DOHH2 (cell line): ENCODE measurements around the gene SNIP1.
A peak's percentile ranks its signal among the peaks of the same experiment; 100 is the strongest.

Experiments used
- H3F3A ChIP-seq: fragments of 200-600 bp; sonication (generic), shearing (Covaris generic); 2 replicates; pipeline ENCODE4 v1.6.0; 2016; ENCODE audit warnings: antibody characterized with exemption, mild to moderate bottlenecking; ENCODE audit not compliant: control insufficient read depth, insufficient read depth
- H3K27ac ChIP-seq: fragments of 200-600 bp; sonication (generic); 2 replicates; pipeline ENCODE4 v1.5.1; 2014; ENCODE audit warnings: low read depth, mild to moderate bottlenecking, low read length, moderate library complexity
- H3K27me3 ChIP-seq: fragments of 200-600 bp; sonication (generic); 2 replicates; pipeline ENCODE4 v1.6.1; 2014; ENCODE audit warnings: mild to moderate bottlenecking, low read length, mixed read lengths; ENCODE audit not compliant: control insufficient read depth
- H3K36me3 ChIP-seq: fragments of 200-600 bp; sonication (generic); 2 replicates; pipeline ENCODE4 v1.6.1; 2014; ENCODE audit warnings: mild to moderate bottlenecking, low read length, moderate library complexity, mixed read lengths; ENCODE audit not compliant: control insufficient read depth
- H3K4me1 ChIP-seq: fragments of 200-600 bp; sonication (generic); 2 replicates; pipeline ENCODE4 v1.6.1; 2014; ENCODE audit warnings: mild to moderate bottlenecking, low read length, mixed read lengths; ENCODE audit not compliant: control insufficient read depth
- H3K4me2 ChIP-seq: fragments of 200-600 bp; sonication (generic); 2 replicates; pipeline ENCODE4 v1.6.0; 2014; ENCODE audit warnings: mild to moderate bottlenecking, low read length, moderate library complexity
- H3K4me3 ChIP-seq: fragments of 200-600 bp; sonication (generic); 2 replicates; pipeline ENCODE4 v1.5.1; 2014; ENCODE audit warnings: mild to moderate bottlenecking, low read length, mixed read lengths
- H3K79me2 ChIP-seq: fragments of 200-600 bp; sonication (generic); 2 replicates; pipeline ENCODE4 v1.6.1; 2014; ENCODE audit warnings: mild to moderate bottlenecking, low read length, mixed read lengths; ENCODE audit not compliant: control insufficient read depth
- H3K9me2 ChIP-seq: fragments of 200-600 bp; sonication (generic); replicated peaks from 2 replicates; pipeline ENCODE4 v1.6.1; 2014; ENCODE audit warnings: mild to moderate bottlenecking, low read length, mixed read lengths; ENCODE audit not compliant: control insufficient read depth
- H3K9me3 ChIP-seq: fragments of 200-600 bp; sonication (generic); 2 replicates; pipeline ENCODE4 v1.6.1; 2014; ENCODE audit warnings: antibody characterized with exemption, low read length, mixed read lengths; ENCODE audit not compliant: control insufficient read depth, insufficient read depth
- H4K20me1 ChIP-seq: fragments of 200-600 bp; sonication (generic); 2 replicates; pipeline ENCODE4 v1.6.0; 2014; ENCODE audit warnings: low read depth, mild to moderate bottlenecking, antibody characterized with exemption, low read length, moderate library complexity; ENCODE audit not compliant: control insufficient read depth, insufficient read depth
- CTCF ChIP-seq: fragments of 200-600 bp; sonication (generic); IDR thresholded peaks from one replicate; pipeline ENCODE4 v1.5.1; 2014; ENCODE audit warnings: antibody characterized with exemption, mild to moderate bottlenecking, low read depth, low read length; ENCODE audit not compliant: poor library complexity, severe bottlenecking
- EZH2phosphoT487 ChIP-seq: fragments of 200-600 bp; sonication (generic); IDR thresholded peaks from 2 replicates; pipeline ENCODE4 v1.6.1; 2017; ENCODE audit warnings: borderline replicate concordance, mild to moderate bottlenecking, antibody characterized with exemption, low read length, moderate library complexity, mixed read lengths

SNIP1 gene

GRCh38 chr1:37599940-37600339 lies 45.8 kb upstream of the SNIP1 start:
- Histone ChIP-seq H3K27ac (no peak overlapping the region), H3K4me3 (no peak overlapping the region), H3K9me3 (no peaks in the 10 kb centered on the region), H3K27me3 (peaks cover 22% of the 10 kb centered on the region), H4K20me1 (no peaks in the 10 kb centered on the region), H3F3A (no peaks in the 10 kb centered on the region), H3K4me2 (no peak overlapping the region), H3K9me2 (no peaks in the 10 kb centered on the region), H3K4me1 (peaks cover 5% of the 10 kb centered on the region), H3K36me3 (no peaks in the 10 kb centered on the region), H3K79me2 (peaks cover 8% of the 10 kb centered on the region)
- no peak for TF ChIP-seq EZH2phosphoT487
- TF ChIP-seq CTCF: no peak

- TF ChIP-seq CTCF (no peak), EZH2phosphoT487 (no peak)
- 0 out of 2 replicates have a peak, but pooled peaks cover 10% of the 10 kb centered on the region for H4K20me1 ChIP-seq
- no peaks in the 10 kb centered on the region for H3K9me2 ChIP-seq
- peaks cover 42% of the 10 kb centered on the region for H3K79me2 ChIP-seq
- H3K4me3 ChIP-seq: peak overlapping the region; percentile 92
- peak overlapping the region; percentile 67 for H3K4me2 ChIP-seq
- H3K36me3 ChIP-seq: peaks cover 28% of the 10 kb centered on the region
- H3K9me3 ChIP-seq: no peaks in the 10 kb centered on the region
- H3K27me3 ChIP-seq: peaks cover 8% of the 10 kb centered on the region
- H3K27ac ChIP-seq: no peak overlapping the region
- no peaks in the 10 kb centered on the region for H3F3A ChIP-seq
- H3K4me1 ChIP-seq: peaks cover 18% of the 10 kb centered on the region
Observed at GRCh38 chr1:37596182-37596667, 42.1 kb upstream of the SNIP1 start.

DNA sequence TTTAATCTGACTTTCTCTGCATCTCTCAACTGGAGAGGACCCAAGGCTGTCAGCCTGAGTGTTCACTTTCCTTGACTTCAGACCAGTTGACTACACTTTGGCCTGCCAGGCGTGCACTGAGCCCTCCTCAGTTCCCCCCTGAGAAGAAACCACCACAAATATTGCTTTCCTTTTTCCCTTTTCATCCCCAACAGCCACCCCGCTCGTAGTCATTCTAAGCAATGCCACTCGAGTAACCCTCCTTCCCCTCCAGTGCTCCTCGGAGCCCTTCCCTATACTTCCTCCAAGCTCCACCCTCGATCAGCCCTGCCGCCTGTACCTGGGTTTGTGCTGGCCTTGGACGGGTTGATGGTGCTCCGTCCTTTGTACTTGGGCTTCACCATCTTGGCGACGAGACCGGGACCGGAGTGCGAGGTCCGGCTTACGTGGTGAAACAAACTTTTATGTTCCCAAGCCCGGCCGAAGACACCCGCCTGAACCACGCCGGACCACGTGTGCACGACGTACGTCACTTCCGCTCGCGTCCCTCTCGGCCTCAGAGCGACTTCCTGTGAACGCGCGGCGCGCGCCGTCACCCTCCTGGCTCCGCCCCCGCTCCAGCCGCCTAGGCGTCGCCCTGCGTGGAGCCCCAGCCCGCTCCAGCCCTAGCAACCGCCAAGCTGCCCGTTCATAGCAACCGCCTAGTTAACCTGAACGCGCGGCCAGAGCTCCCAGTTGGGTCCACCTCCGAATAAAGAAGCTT lies 41.5 kb upstream of the SNIP1 start, which contains the start of gene GNL2:
Gene GNL2 (minus strand): TSS at position 498 of the 742 bp plus-strand sequence. CDS start 115 bp downstream, at position 383.
- H3K4me2 ChIP-seq: peak within 1 kb of the TSS; percentile 67
- H3K4me3 ChIP-seq: peak within 1 kb of the TSS; percentile 92
- peaks cover 48% of the 10 kb centered on the region for H3K79me2 ChIP-seq
- H4K20me1 ChIP-seq: 0 out of 2 replicates have a peak, but pooled peaks cover 10% of the 10 kb centered on the region
- peaks cover 34% of the 10 kb centered on the region for H3K36me3 ChIP-seq
- TF ChIP-seq CTCF (no peak), EZH2phosphoT487 (no peak)
- H3K9me3 ChIP-seq: no peaks in the 10 kb centered on the region
- H3F3A ChIP-seq: no peaks in the 10 kb centered on the region
- no peaks in the 10 kb centered on the region for H3K9me2 ChIP-seq
- peak within 1 kb of the TSS; percentile 47; the same call in 1 of the 2 replicates for H3K27ac ChIP-seq
- H3K4me1 ChIP-seq: peaks cover 18% of the 10 kb centered on the region
- peaks cover 4% of the 10 kb centered on the region for H3K27me3 ChIP-seq
